Thoracic aorta (tissue), 2 donors: Measurements from ENCODE around the gene RGL3. TPM values are rescaled to one million over a fixed set of nuclear protein-coding genes. Genes with fewer than 3 reads are reported as not detected.

Experiments
- ATAC-seq: fragments of 150-250 bp; one replicate; pipeline ENCODE4 v1.8.0; 2017; ENCODE audit warnings: low read depth; ENCODE audit not compliant: insufficient number of reproducible peaks, low FRiP score
- DNase-seq: peaks from one replicate; pipeline ENCODE4 v3.0.0-alpha.2; 2020; ENCODE audit warnings: low spot score
- H3K27ac ChIP-seq, 2 donors: fragments of 200-600 bp; sonication (generic); 1 replicate in 1 of 2; 2 replicates in 1 of 2; pipeline ENCODE4 v1.5.1; 2016; ENCODE audit warnings: mild to moderate bottlenecking in 2 of 2, moderate library complexity in 2 of 2
- H3K27me3 ChIP-seq: fragments of 200-600 bp; sonication (generic); replicated peaks from 2 replicates; pipeline ENCODE4 v1.6.0; 2016; ENCODE audit warnings: mild to moderate bottlenecking; ENCODE audit not compliant: insufficient read depth
- H3K36me3 ChIP-seq: fragments of 200-600 bp; sonication (generic); one replicate; pipeline ENCODE4 v1.5.1; 2016
- H3K4me1 ChIP-seq, 2 donors: fragments of 200-600 bp; sonication (generic); 1 replicate in 1 of 2; 2 replicates in 1 of 2; pipeline versions ENCODE4 v1.5.1 to v1.6.0; 2016; ENCODE audit warnings: low read depth in 2 of 2, mild to moderate bottlenecking in 1 of 2; ENCODE audit not compliant: control insufficient read depth in 1 of 2
- H3K4me3 ChIP-seq: fragments of 200-600 bp; sonication (generic); 2 replicates; pipeline ENCODE4 v1.5.1; 2016; ENCODE audit warnings: mild to moderate bottlenecking
- H3K9me3 ChIP-seq: fragments of 200-600 bp; sonication (generic); 2 replicates; pipeline ENCODE4 v1.5.1; 2016
- total RNA-seq, 2 donors: library from RNA; depleted of rRNA; stranded (reverse); fragments of >200 nt; gene quantifications; one replicate each; pipeline versions ENCODE4 v1.1.0 to v1.2.3, GENCODE V29; 2016
- TF ChIP-seq, protein P1 (sequence below): fragments of 200-600 bp; sonication (generic); IDR thresholded peaks from one replicate; pipeline ENCODE4 v1.5.1; 2019; ENCODE audit warnings: antibody characterized with exemption

RGL3 gene
- total RNA-seq, 2 donors from 2014 or later, result 43.6 to 47.4 TPM

DNA sequence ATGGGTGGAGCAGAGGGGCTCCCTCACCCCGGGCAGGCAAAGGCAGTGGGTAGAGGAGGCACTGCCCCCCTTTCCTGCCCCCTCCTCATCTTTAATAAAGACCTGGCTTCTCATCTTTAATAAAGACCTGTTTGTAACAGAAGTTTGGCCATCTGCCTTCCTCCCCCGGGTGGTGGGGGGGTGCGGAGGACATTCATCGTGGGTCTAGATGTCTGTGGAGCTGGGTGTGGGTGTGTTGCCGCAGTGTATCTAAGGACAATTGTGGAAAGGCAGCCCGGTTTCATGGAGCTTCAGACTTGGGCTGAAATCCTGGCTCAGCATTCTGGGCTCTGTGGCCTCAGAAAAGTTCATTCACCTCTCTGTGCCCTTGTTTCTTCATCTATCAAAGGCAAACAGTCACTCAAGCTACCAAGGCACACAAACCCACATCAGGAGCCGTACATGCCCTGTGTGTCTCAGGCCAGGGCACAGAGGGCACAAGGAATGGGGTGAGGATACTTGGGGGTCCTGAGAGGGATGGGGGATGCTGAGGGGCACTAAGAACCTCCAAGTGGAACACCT is 53.5 kb downstream of the RGL3 start:
- DNase-seq (no peak), ATAC-seq (no peak)
- Histone ChIP-seq H3K36me3 (peaks cover 21% of the 10 kb centered on the region), H3K4me3 (no peak overlapping the region), H3K4me1 (no peaks in the 10 kb centered on the region), H3K27ac (no peak overlapping the region), H3K27me3 (no peaks in the 10 kb centered on the region), H3K9me3 (no peaks in the 10 kb centered on the region)
- TF ChIP-seq, protein P1, sequence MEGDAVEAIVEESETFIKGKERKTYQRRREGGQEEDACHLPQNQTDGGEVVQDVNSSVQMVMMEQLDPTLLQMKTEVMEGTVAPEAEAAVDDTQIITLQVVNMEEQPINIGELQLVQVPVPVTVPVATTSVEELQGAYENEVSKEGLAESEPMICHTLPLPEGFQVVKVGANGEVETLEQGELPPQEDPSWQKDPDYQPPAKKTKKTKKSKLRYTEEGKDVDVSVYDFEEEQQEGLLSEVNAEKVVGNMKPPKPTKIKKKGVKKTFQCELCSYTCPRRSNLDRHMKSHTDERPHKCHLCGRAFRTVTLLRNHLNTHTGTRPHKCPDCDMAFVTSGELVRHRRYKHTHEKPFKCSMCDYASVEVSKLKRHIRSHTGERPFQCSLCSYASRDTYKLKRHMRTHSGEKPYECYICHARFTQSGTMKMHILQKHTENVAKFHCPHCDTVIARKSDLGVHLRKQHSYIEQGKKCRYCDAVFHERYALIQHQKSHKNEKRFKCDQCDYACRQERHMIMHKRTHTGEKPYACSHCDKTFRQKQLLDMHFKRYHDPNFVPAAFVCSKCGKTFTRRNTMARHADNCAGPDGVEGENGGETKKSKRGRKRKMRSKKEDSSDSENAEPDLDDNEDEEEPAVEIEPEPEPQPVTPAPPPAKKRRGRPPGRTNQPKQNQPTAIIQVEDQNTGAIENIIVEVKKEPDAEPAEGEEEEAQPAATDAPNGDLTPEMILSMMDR, result no peak

DNA sequence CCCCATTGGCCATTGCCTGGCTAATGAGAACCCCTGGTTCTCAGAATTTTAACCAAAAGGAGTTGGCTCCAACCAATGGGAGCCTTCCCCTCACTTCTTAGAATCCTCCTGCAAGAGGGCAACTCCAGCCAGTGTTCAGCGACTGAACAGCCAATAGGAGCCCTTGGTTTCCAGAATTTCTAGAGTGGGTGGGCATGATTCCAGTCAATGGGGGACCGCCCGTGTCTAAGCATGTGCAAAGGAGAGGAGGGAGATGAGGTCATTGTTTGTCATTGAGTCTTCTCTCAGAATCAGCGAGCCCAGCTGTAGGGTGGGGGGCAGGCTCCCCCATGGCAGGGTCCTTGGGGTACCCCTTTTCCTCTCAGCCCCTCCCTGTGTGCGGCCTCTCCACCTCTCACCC is 54.2 kb downstream of the RGL3 start:
- ATAC-seq (no peak), DNase-seq (no peak)
- no peak overlapping the region for H3K27ac ChIP-seq
- H3K4me1 ChIP-seq, result no peaks in the 10 kb centered on the region
- H3K9me3 ChIP-seq, result no peaks in the 10 kb centered on the region
- no peak overlapping the region for H3K4me3 ChIP-seq
- TF ChIP-seq, protein P1, result no peak
- H3K36me3 ChIP-seq, result peaks cover 21% of the 10 kb centered on the region
- H3K27me3 ChIP-seq, result no peaks in the 10 kb centered on the region

- ATAC-seq, result no peak
- TF ChIP-seq, protein P1, result no peak
- H3K36me3 ChIP-seq, result peaks cover 26% of the 10 kb centered on the region
Measured at GRCh38 chr19:11364296-11364904, 54.7 kb downstream of the RGL3 start.

GRCh38 chr19:11363881-11364280 is 55.2 kb downstream of the RGL3 start:
- no peaks in the 10 kb centered on the region for H3K9me3 ChIP-seq
- H3K4me3 ChIP-seq, result no peak overlapping the region
- TF ChIP-seq, protein P1, result no peak
- H3K27me3 ChIP-seq, result no peaks in the 10 kb centered on the region
- H3K27ac ChIP-seq, result no peak overlapping the region
- H3K36me3 ChIP-seq, result peaks cover 28% of the 10 kb centered on the region
- no peak for DNase-seq
- no peak for ATAC-seq
- H3K4me1 ChIP-seq, result no peaks in the 10 kb centered on the region

More at GRCh38 chr19:11364296-11364904, 54.7 kb downstream of the RGL3 start:
- no peak for DNase-seq
- Histone ChIP-seq H3K27me3 (no peaks in the 10 kb centered on the region), H3K4me1 (no peaks in the 10 kb centered on the region), H3K27ac (no peak overlapping the region), H3K9me3 (no peaks in the 10 kb centered on the region), H3K4me3 (no peak overlapping the region)

GRCh38 chr19:11361771-11362731 is 57.1 kb downstream of the RGL3 start:
- Histone ChIP-seq H3K27ac (no peak overlapping the region), H3K36me3 (peaks cover 28% of the 10 kb centered on the region), H3K4me3 (no peak overlapping the region), H3K27me3 (no peaks in the 10 kb centered on the region), H3K4me1 (no peaks in the 10 kb centered on the region), H3K9me3 (no peaks in the 10 kb centered on the region)
- DNase-seq (no peak), ATAC-seq (no peak)
- TF ChIP-seq, protein P1, result no peak
